Ishikawa (cell line): ENCODE measurements around the gene UTP25.

Source experiments
- CEBPB ChIP-seq: IDR thresholded peaks from 2 replicates; pipeline ENCODE4 v1.6.1; 2012
- CREB1 ChIP-seq: IDR thresholded peaks from 2 replicates; pipeline ENCODE4 v1.6.1; 2012; ENCODE audit warnings: low read depth
- EGR1 ChIP-seq: IDR thresholded peaks from 2 replicates; pipeline ENCODE4 v1.6.1; 2012
- EP300 ChIP-seq: IDR thresholded peaks from 2 replicates; pipeline ENCODE4 v1.6.1; 2012; ENCODE audit warnings: borderline replicate concordance
- FOXM1 ChIP-seq: IDR thresholded peaks from 2 replicates; pipeline ENCODE4 v1.6.1; 2012; ENCODE audit warnings: low read depth, borderline replicate concordance
- MAX ChIP-seq: IDR thresholded peaks from 2 replicates; pipeline ENCODE4 v1.6.1; 2012
- NFIC ChIP-seq: IDR thresholded peaks from 2 replicates; pipeline ENCODE4 v1.6.1; 2012
- RAD21 ChIP-seq: IDR thresholded peaks from 2 replicates; pipeline ENCODE4 v1.6.1; 2012; ENCODE audit warnings: low read depth
- REST ChIP-seq: IDR thresholded peaks from 2 replicates; pipeline ENCODE4 v1.6.1; 2012; ENCODE audit warnings: low read depth, mild to moderate bottlenecking
- TAF1 ChIP-seq: IDR thresholded peaks from 2 replicates; pipeline ENCODE4 v1.6.1; 2012; ENCODE audit warnings: low read depth, mild to moderate bottlenecking
- TCF12 ChIP-seq: IDR thresholded peaks from 2 replicates; pipeline ENCODE4 v1.6.1; 2012; ENCODE audit warnings: low read depth
- TEAD4 ChIP-seq: IDR thresholded peaks from 2 replicates; pipeline ENCODE4 v1.6.1; 2012
- USF1 ChIP-seq: IDR thresholded peaks from 2 replicates; pipeline ENCODE4 v1.6.1; 2012
- YY1 ChIP-seq: IDR thresholded peaks from 2 replicates; pipeline ENCODE4 v1.6.1; 2012; ENCODE audit warnings: low read depth
- ZBTB7A ChIP-seq: IDR thresholded peaks from 2 replicates; pipeline ENCODE4 v1.6.1; 2012; ENCODE audit warnings: low read depth

The UTP25 gene

GRCh38 chr1:209889077-209889418, 61.3 kb downstream of the UTP25 start:
- TF ChIP-seq MAX, result no peak
- TF ChIP-seq TAF1, result no peak
- TF ChIP-seq ZBTB7A, result no peak
- TF ChIP-seq CEBPB, result no peak
- TF ChIP-seq CREB1, result no peak
- no peak for TF ChIP-seq FOXM1
- TF ChIP-seq YY1, result no peak
- no peak for TF ChIP-seq TCF12
- no peak for TF ChIP-seq EGR1

- TF ChIP-seq TAF1, result no peak
- TF ChIP-seq USF1, result no peak
- no peak for TF ChIP-seq CREB1
- TF ChIP-seq FOXM1, result no peak
- no peak for TF ChIP-seq EGR1
- no peak for TF ChIP-seq EP300
- TF ChIP-seq NFIC, result no peak
- TF ChIP-seq CEBPB, result no peak
- no peak for TF ChIP-seq REST
Observed at GRCh38 chr1:209890641-209891330, 63.0 kb downstream of the UTP25 start.

- TF ChIP-seq EGR1, result no peak
- no peak for TF ChIP-seq USF1
- no peak for TF ChIP-seq ZBTB7A
- no peak for TF ChIP-seq CEBPB
- TF ChIP-seq TEAD4, result no peak
- no peak for TF ChIP-seq MAX
- TF ChIP-seq CREB1, result no peak
- TF ChIP-seq TCF12, result no peak
- no peak for TF ChIP-seq EP300
- no peak for TF ChIP-seq NFIC
- no peak for TF ChIP-seq RAD21
- no peak for TF ChIP-seq TAF1
- TF ChIP-seq REST, result no peak
Observed at GRCh38 chr1:209893751-209894150, 66.0 kb downstream of the UTP25 start.

GRCh38 chr1:209895709-209896108, 67.9 kb downstream of the UTP25 start:
- no peak for TF ChIP-seq REST
- TF ChIP-seq CREB1, result no peak
- TF ChIP-seq EGR1, result no peak
- no peak for TF ChIP-seq RAD21
- TF ChIP-seq TAF1, result no peak
- TF ChIP-seq FOXM1, result no peak
- no peak for TF ChIP-seq TEAD4
- TF ChIP-seq EP300, result no peak
- no peak for TF ChIP-seq ZBTB7A
- no peak for TF ChIP-seq MAX
- TF ChIP-seq YY1, result no peak
- no peak for TF ChIP-seq CEBPB
